ENCODE results near the gene CDC42BPA.
"Not testable (repeated sequence)": the region's sequence is repeated elsewhere in the genome, so short reads cannot be mapped to it uniquely, and the experiment has no call there.

Gene CDC42BPA

DNA sequence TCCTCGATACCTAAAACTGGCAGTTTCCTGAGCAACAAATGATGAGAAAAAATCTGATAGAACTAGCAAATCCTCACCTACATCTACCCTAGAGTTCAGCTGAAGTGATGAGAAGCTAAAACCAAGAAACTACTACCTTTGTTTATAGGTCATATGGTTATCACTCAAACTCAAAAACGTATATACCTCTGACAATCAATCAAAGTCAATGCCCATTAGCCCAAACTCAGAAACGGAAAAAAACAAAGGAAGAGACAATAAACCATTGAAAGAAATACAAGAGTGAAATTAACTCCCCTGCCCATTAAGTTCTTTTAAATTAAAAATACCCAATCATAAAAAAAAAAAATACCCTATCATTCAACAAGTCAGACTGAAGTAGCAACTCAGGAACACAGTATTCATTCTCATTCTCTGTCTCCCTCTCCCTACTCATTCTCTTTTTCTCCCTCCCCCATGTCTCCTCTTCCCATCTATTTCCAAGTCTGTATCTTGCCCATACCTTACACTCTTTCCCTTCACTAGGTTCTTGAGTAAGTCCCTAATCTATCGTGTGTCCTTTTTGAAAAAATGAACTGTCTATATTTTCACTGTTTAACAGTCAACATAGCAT lies 6.8 kb downstream of the CDC42BPA start:
- in situ Hi-C loops (cut with MboI; ENCODE audit: low sequenced_read_pairs): no loop called here

DNA sequence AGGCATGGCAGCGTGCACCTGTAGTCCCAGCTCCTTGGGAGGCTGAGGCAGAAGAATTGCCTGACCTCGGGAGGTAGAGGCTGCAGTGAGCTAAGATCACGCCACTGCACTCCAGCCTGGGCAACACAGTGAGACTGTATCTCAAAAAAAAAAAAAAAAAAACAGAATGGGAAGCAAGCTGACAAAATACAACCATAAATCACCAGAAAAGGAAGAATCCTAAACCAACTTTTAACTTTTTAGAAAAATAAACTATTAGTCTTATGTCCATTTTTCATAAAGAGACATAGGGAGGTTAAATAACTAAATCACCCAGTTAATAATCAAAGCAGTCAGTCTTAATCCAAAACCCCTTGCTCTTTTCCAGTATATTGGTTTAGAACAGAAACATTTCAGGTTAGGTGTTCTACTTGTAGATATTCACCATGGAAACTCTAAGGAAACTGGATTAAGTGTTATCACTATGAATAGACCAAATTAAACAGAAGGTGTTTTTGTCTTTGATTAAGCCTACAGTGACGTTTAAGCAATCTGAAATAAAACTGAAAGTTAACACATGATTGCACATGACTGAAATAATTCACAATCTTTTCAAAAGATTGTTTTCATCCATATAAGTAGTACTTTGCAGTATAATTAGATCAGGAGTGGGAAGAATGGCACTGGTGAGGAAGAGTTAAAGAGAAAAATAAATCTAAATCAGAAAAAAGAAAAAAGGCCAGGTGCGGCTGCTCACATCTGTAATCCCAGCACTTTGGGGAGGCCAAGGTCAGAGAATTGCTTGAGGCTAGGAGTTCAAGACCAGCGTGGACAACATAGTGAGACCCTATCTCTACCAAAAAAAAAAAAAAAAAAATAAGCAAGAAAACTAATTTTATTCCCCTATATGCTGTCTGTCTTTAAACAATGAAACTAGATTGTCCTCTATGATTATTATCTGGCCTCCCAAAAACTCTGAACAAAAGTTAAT lies 9.6 kb downstream of the CDC42BPA start:
- in situ Hi-C loops (cut with MboI; ENCODE audit: low sequenced_read_pairs): no loop called here

DNA sequence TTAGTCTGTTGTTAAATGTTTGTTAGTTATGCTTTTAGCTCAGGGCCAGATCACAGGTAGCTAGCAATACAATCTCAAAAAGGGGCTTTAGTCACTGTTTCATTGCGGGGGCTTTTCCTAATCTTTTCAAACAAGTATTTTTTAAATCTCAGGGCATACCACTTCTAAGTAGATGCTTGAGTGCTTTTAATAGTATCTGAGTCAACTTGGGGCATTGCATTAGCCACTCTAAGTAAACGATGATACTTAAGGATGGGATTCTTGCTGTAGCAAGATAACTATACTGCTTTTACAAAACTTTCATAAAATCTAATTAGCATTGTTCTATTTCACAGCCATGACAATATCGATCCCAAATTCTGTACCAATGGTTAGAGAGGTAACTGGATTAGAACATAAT lies 11.6 kb downstream of the CDC42BPA start:
- in situ Hi-C loops (cut with MboI; ENCODE audit: low sequenced_read_pairs): no loop called here

DNA sequence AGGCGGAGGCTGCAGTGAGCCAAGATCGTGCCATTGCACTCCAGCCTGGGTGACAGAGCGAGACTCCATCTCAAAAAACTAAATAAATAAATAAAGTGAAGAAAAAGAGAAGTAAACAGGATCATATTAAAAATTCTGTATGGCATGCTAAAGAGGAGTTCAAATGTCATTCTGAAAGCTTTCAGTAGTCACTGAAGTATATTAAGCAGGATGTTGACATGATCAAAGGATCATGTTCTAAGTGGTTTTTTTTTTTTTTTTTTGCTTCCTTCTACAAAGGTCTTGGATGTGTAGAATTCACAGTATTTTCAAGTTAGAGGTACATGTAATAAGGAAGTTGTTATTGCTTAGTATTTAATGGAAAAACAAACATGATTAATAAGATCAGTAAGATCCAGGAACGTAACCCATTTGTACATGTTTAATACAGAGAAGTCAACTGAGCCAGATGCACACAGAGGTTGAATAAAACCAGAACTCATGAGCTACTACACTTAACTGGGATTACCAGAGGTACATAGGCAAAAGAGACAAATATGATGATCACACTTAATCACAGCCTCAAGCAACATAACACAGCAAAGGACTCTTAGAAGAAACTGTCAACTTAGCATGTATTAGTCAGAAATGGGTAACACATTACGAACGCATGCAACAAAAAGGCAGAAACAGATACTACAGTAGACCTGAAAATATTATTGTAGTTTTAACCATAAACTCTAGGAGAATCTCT lies 12.2 kb downstream of the CDC42BPA start:
- in situ Hi-C loops (cut with MboI; ENCODE audit: low sequenced_read_pairs): no loop called here

DNA sequence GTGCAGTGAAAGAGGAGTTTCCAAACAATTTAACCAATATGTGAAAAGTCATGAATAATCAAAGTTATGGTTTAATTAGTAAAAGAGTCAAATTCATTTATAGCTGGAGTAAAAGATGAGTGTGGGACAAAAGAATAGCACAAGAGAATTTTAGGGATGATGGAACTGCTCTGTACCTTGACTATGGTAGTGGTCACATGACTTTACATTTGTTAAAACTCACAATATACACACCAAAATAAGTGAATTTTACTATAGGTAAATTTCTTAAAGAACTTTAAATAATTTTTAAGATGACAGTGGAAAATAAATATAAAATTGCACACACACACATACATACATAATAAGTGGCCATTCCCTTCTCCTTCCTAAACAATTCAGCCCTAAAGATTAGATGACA lies 13.6 kb downstream of the CDC42BPA start:
- in situ Hi-C loops (cut with MboI; ENCODE audit: low sequenced_read_pairs): no loop called here

DNA sequence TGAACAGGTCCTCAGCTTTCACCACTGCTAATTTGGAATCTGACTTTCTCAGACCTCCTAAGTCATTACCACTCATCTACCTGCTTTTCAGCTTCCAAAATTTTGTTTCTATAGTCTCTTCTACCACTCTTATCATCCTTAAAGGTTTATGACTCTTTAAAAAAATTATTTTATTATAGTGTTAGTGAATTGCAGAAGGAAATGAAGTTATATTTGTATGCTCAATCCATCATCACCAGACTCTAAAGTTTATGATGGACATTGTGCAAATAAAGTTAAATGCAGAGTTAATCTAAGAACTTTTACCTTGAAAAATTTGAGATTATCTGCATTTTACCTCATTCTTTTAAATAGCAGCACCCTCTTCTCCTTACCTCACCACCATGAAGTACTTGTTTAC lies 14.6 kb downstream of the CDC42BPA start:
- in situ Hi-C loops (cut with MboI; ENCODE audit: low sequenced_read_pairs): no loop called here

DNA sequence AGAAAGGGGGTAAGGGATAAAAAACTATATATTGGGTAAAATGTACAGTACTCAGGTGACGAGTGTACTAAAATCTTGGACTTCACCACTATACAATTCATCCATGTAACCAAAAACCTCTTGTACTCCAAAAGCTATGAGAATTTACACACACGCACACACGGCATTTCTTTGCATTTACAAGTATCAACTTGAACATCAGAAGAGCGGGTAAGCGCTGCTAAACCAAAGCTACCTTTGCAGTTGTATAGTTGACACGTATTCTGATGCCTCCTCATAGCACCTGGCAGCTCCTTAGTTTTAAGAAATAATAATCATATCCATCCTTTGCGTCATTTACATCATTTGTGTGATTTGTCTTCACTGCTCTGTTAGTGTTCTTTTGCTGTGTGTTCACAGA lies 17.6 kb downstream of the CDC42BPA start:
- in situ Hi-C loops (cut with MboI; ENCODE audit: low sequenced_read_pairs): no loop called here

DNA sequence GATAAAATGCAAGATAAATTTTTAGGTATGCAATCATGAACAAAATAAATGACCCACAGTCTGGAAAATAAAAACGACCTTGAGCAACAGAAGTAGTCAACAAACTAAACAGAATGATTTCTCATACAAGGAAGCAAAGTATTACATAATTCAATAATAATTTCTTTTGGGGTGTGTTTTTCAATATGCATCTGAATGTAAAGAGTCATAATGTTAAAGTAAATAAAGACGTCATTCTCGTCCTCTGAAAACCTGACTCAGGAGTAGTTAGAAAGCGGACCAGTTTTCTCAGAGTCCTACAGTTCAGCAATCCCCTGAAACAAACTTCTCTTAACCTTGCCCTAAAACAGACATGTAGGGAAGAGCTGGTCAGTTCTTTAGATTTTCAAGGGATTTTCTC lies 18.6 kb downstream of the CDC42BPA start:
- in situ Hi-C loops (cut with MboI; ENCODE audit: low sequenced_read_pairs): no loop called here

DNA sequence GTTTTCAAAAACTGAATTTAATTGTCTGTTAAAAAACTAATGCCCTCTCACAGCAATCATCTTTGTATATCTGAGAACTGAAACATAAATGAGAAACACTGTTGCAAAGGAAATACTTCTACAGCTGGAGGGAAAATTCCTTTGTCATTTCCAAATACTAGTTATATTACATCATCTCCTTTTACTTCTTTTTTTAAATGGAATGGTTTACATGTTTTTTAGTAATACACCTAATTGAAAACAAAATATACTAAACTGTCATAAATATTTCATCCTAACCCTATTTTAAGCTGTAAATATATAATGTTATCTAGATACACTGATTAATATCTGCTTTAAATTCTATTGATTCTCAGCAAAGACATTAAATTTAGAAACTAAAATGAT lies 19.1 kb downstream of the CDC42BPA start:
- in situ Hi-C loops (cut with MboI; ENCODE audit: low sequenced_read_pairs): no loop called here

DNA sequence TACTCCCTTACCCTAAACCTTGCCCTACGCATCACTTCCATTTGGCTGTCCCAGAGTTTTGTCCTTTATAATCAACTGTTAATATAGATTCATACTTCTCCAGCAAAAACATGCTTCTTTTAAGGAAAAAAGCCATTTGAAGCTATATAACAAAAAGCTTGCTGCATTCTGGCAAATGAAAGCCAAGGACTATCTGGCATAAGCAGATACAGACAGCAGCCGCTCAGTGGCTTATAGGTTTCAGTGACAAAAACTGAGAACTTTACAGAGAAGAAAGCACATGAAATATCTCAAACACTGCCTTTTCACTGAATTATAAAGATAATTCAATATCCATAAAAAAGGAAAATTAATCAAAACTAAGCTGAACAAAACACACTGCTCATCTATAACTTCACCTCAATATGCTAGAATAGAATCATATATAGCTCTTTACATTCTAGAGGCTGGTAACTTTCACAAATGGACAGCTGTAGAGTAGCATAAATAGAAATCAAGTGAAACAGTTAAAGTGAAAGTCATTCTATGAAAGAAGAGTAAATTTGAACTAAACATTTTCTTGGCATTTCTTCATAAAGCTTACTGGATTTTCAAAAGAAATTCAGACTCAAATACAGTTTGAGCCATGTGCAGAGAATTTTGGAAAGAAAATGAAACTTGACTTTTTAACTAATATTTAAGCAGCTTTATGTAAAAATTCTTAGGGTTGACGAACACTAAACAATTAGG lies 19.6 kb downstream of the CDC42BPA start:
- in situ Hi-C loops (cut with MboI; ENCODE audit: low sequenced_read_pairs): no loop called here

DNA sequence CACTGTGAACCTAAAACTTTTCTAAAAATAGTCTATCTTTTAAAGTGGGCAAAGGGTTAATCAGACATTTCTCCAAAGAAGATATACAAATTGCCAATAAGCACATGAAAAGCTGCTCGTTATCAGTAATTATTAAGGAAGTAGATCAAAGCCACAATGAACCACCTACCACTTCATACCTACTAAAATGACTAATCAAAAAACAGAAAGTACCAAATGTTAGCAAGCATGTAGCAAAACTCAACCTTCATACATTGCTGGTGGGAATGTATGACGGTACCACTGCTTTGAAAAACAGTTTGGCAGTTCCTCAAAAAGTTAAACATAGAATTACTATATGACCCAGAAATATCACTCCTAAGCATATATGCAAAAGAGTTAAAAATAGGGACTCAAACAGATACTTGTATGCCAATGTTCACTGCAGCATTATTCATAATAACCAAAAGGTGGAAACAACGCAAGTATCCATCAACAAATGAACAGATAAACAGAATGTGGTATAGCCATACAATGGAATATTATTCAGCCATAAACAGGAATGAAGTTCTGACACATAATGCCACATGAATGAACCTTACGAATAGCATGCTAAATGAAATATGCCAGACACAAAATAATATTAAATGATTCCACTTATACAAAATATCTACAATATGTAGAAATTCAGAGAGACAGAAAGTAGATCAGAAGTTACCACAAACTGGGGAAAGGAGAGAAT lies 21.1 kb downstream of the CDC42BPA start:
- in situ Hi-C loops (cut with MboI; ENCODE audit: low sequenced_read_pairs): no loop called here

DNA sequence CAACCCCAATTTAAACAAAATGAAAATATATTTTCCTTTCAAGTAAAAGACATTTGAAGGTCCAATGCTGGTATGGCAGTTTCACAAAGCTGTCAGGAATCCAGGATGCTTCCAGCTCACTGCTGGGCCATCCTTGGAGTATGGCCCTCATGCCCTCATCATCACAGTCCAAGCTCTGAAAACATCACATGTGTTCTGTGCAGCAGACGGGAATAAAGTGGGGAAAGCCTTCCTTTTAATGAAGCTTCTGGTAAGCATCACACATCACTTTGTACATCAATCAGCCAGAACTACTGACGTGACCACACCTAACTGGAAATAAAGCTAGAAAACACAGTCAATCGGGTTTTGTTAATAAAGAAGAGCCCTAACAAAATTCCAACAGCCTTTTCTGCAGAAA lies 22.7 kb downstream of the CDC42BPA start:
- in situ Hi-C loops (cut with MboI; ENCODE audit: low sequenced_read_pairs): no loop called here

DNA sequence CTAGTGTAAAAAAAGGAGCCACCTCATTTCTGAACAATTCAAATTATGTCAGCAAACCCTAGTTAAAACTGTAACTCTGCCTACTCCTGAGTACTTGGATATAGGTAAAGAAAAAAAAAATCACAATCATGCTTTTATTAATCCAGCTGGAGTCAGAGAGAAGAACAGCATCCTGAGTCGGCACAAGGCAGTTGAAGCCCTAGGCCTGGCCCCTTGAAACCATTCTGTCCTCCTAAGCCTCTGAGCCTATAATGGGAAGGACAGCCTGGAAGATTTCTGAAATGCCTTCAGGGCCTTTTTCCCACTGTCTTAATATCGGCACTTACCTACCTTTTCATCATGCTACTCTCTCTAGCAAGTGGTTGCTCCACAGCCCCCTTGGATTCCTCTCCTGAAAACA lies 32.5 kb downstream of the CDC42BPA start:
- in situ Hi-C loops (cut with MboI; ENCODE audit: low sequenced_read_pairs): no loop called here

DNA sequence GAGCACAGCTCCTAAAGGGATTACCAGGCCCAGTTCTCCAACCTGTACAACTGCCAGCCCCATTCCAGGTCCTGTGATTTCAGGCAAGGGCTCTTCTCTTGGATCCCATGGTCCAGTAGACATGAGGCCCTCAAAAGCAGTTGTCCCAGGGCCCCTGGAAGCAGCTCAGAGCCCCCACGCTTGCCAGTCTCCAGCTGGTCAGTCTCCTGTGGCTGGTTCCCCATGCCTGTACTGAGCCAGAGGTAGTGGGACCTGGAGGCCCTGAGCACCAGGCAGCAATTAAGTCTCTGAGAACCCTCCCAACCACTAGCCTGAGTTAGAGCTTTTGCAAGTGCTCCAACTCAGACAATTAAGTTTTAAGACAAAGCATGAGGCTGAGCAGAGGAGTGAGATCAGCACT lies 36.9 kb downstream of the CDC42BPA start:
- in situ Hi-C loops (cut with MboI; ENCODE audit: low sequenced_read_pairs): no loop called here

DNA sequence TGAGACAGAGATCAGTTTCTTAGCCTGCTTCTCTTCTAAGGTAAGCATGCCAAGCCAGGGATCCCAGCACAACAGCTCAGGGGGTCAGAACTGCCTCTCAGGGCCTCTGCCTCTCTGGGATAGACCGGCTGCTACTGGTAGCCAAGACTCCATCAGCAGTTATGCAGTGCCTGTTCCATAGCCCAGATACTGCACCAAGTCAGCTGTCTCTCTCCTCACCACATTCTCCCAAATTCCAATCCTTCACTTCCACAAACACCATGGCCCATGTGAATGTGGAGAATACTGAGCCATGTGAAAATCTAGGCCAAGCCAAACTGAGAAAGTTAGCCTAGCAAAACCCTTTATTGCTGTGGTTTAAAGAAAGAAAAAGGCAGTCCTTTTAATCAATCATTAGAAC lies 37.5 kb downstream of the CDC42BPA start:
- in situ Hi-C loops (cut with MboI; ENCODE audit: low sequenced_read_pairs): no loop called here

DNA sequence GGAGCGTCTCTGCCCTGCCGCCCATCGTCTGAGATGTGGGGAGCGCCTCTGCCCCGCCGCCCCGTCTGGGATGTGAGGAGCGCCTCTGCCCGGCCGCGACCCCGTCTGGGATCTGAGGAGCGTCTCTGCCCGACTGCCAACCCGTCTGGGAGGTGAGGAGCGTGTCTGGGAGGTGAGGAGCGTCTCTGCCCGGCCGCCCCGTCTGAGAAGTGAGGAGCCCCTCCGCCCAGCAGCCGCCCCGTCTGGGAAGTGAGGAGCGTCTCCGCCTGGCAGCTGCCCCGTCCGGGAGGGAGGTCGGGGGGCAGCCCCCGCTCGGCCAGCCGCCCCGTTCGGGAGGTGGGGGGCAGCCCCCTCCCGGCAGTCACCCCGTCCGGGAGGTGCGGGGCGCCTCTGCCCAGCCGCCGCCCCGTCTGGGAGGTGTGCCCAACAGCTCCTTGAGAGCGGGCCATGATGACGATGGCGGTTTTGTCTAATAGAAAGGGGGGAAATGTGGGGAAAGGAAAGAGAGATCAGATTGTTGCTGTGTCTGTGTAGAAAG lies 42.1 kb downstream of the CDC42BPA start:
- in situ Hi-C loops (cut with MboI; ENCODE audit: low sequenced_read_pairs): not testable (repeated sequence)

DNA sequence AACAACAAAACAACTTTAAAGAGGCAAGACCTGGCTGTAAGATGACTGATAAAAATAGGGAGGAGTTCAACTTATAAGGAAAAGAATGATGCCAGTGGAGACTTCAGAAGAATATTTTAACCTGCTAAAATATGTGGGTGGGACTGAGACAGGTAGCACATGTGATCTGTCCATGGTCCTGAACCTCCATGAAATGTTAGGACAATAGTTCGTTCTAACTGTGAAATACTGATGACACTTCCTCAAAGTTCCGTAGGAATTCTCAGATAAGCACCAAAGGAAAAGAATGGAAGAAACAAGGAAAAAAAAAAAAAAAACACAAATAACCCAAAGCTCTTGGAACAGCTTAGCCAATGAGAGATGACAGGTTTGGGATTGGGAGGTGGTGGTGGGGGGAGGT lies 44.7 kb downstream of the CDC42BPA start:
- in situ Hi-C loops (cut with MboI; ENCODE audit: low sequenced_read_pairs): no loop called here

DNA sequence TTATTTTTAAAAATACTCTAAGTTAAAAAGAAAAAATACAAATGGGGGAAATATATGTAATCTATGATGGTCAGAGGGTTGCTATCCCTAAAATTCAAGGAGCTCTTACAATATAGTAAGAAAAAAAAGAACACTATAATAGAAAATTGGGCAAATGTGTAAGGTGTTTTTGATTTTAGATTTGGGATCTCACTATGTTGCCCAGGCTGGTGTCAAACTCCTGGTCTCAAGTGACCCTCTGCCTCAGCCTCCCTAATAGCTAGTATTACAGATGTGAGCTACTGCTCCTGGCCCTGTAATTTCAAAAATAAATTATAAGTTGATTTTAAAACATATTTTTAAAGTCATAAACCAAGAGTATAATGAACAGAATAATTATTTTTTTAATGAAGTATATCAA lies 45.9 kb downstream of the CDC42BPA start:
- in situ Hi-C loops (cut with MboI; ENCODE audit: low sequenced_read_pairs): no loop called here

DNA sequence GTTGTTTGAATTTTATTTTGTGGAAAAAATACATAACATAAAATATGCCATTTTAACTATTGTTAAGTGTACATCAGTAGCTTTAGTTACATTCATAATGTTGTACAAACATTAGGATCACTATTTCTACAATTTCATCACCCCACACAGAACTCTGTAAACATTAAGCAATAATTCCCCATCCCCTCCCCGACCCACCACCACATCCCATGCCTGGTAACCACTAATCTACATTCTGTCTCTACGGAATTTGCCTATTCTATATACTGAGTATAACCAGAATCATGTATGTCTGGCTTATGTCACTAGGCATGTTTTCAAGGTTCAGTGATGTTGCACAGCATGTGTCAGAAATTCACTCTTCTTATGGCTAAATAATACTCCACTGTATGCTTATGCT lies 47.7 kb downstream of the CDC42BPA start:
- in situ Hi-C loops (cut with MboI; ENCODE audit: low sequenced_read_pairs): no loop called here

DNA sequence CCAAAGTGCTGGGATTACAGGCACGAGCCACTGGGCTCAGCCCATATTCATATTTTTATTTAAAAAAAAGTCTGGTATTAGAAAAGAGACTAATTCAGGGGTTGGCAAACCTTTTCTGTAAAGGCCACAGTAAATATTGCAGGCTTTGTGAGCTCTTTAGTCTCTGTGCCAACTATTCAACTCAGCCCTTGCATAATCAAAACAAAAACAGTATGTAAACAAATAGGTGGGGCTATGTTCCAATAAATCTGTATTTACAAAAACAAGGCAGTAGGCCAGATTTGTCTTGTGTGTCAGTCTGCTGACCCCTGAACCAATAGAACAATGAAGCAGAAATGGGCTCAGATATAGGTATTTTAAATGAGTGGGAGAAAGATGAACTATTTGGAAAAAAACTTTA lies 49.3 kb downstream of the CDC42BPA start:
- in situ Hi-C loops (cut with MboI; ENCODE audit: low sequenced_read_pairs): no loop called here

Data from HL-60/S4 (cell line).